Stimulated activated CD4-positive, alpha-beta T cell treated with anti-CD3 and anti-CD28 coated beads, Interleukin-4, amount 100 ng/mL, for 1 hour (primary cell): ENCODE measurements around the gene PRSS35.
"Not testable (repeated sequence)": the region's sequence is repeated elsewhere in the genome, so short reads cannot be mapped to it uniquely, and the experiment has no call there.

Experiments
- DNase-seq: peaks from one replicate; pipeline ENCODE4 v3.0.0-alpha.2; 2020

PRSS35 gene

DNA sequence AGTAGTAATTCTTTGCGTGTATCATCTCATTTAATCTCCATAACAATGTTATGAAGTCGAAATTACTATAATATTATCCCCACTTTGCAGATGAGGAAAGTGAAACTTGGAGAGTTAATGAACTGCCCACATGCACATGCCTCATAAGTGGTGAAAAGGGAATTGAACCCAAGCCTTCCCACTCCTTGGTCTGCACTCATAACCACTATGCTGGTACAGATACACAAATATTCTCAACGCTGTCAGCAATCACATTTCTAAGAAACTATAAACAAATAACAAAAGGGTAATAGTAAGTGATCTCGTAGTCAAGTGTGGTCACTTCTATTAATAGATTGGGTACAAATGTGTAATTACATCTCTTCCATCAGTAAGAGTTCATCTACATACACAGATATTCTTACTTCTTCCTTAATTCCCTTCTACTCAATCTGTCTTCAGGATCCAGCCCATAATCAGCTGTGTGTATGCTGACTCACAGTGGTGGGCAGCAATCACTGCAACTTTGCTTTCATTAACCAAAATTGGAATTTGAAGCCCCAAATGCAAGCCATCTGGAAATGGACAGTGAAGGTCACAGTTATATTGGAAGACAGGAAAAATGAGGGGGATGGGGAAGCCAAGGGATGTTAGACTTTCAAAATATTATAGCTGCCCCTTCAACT lies 6.6 kb downstream of the PRSS35 start:
- DNase-seq, result no peak

DNA sequence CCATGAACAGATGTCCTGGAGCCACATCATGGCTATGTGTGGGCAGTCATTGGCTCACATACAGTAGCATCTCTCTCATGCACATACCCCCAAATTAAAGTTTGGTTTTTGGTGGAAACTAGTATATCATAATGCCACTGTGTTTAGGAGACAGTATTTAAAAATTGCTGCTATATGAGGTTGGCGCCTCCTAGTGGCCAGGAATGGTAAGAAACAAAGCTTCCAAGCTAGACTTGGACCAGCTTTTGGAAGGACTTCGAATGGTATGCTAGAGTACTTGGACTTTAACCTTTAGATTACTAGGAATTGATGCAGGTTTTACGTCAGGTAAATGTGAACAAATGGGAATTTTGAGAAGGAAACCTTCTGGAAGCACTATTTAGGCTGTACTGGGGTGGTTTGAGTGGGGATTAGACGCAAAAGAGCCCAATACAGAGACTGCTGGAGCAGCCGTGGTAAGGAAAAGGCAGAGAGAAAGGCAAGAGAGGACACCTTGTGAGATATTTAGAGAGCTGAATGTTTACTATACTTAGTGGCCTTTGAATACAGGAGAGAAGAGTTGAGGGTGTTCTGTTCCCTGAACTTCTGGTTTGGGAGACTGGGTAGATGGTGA lies 23.8 kb downstream of the PRSS35 start:
- peak; percentile 40 for DNase-seq

DNA sequence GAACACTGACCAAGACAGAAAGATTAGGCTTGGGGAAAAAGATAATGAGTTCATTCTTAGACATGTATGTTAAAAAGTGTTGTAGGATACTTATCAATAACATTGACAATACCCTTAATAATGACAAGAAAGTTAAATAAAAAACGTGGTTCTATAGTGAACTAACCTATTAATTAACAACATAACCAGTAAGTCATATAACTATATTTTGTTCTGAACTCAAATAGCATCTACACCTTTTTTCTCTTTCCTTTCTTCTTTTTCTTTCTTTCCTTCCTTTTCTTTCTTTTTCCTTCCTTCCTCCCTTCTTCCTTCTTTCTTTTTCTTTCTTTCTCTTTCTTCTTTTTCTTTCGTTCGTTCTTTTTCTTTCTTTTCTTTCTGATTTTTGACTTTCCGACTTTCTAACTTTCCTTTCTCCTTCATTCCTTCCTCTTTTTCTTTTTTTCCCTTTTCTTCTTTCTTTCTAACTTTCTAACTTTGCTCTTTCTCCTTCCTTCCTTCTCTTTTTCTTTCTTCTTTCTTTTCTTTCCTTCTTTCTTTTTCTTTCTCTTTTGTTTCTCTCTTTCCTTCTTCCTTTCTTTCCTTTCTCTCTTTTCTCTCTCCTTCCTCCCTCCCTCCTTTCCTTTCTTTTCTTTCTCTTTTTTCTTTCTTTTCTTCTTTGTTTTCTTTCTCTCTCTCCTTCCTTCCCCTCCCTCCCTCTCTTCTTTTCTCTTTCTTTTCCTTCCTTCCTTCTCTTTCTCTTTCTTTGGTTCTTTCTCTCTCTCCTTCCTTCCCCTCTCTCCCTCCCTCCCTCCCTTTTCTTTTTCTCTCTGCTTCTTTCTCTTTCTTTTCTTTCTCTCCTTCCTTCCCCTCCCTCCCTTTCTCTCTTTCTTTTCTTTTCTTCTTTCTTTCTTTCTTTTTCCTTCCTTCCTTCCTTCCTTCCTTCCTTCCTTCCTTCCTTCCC lies 24.6 kb downstream of the PRSS35 start:
- no peak for DNase-seq

DNA sequence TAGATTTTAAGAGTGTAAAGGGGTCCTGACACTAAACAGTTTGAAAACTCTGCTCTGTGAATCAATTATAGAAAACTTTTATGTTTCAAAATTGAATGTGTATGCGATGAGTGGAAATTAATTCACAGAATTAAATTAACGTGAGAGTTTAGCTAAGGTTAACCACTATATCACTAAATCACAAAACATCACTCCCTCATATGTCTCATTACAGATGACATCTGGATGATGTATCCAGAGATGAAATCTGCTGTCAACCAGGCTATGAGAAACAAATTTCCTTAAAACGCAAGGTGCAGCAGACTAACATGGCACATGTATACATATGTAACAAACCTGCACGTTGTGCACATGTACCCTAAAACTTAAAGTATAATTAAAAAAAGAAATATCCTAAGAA lies 27.3 kb downstream of the PRSS35 start:
- DNase-seq, result no peak

DNA sequence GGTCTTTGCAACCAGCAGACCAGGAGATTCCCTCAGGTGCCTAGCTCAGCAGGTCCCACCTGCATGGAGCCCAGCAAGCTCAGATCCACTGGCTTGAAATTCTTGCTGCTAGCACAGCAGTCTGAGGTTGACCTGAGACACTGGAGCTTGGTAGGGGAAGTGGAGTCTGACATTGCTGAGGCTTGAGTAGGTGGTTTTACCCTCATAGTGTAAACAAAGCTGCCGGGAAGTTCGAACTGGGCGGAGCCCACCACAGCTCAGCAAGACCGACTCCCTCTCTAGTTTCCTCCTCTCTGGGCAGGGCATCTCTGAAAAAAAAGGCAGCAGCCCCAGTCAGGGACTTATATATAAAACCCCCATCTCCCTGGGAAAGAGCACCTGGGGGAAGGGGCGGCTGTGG lies 34.3 kb downstream of the PRSS35 start:
- DNase-seq, result no peak

GRCh38 chr6:83550482-83550881 lies 38.1 kb downstream of the PRSS35 start:
- not testable (repeated sequence) for DNase-seq

GRCh38 chr6:83551748-83552147 lies 39.4 kb downstream of the PRSS35 start:
- DNase-seq, result not testable (repeated sequence)

GRCh38 chr6:83556871-83557270 lies 44.5 kb downstream of the PRSS35 start:
- no peak for DNase-seq

GRCh38 chr6:83558975-83559374 lies 46.6 kb downstream of the PRSS35 start:
- DNase-seq, result no peak

- DNase-seq, result not testable (repeated sequence)
Measured at GRCh38 chr6:83571663-83572185, 59.4 kb downstream of the PRSS35 start.

DNA sequence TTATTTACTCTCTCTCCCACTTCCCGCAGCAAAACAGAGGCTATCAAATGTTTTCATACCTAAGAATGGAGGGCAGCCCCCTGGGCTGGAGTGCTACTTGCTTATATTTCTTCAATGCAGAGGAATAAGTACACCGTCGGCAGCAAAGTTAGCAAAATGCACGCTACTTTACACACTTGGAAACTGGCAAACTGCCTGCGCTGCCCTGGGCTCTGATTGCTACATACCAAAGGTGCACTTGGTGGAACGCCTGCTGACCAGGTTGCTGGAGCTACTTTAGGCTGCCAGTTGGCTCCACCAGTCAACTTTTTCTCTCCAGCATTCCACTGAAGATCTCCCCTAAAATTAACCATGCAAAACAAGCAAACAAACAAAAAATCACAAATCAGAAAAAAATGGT lies 62.4 kb downstream of the PRSS35 start:
- no peak for DNase-seq
